Measurements from ENCODE around the gene SLC39A8. TPM values are rescaled to one million over a fixed set of nuclear protein-coding genes. Genes with fewer than 3 reads are reported as not detected.

The SLC39A8 gene
- polyA plus RNA-seq, 1 donor from 2014 or later: 0.53 TPM

DNA sequence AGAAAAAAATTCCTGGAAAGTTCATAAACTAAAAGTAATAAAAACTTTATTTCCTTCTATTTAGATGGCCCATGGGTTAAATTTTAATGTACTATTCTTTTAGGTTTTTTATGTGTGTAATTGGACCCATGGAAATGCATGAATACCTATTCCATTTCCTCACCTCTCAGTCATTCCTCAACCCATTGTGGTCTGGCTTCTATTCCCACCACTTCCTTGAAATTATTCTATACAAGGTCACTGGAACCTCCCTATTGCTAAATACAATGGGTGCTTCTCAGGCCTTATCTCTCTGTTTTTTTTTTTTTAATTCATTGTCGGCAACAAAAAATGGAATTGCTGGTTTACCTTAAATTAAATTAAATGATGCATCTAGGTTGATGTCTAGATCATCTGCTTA lies 17.2 kb downstream of the SLC39A8 start:
- Histone ChIP-seq H2AFZ (ENCODE audit: low read depth, low read length) (no peak overlapping the region), H3K36me3 (ENCODE audit: insufficient read depth, low read length) (no peaks in the 10 kb centered on the region), H3K27me3 (ENCODE audit: insufficient read depth, low read depth, low read length) (no peaks in the 10 kb centered on the region), H3K4me3 (ENCODE audit: low read length) (no peak overlapping the region), H3K9ac (ENCODE audit: low read length) (no peak overlapping the region), H3K27ac (ENCODE audit: low read length) (no peak overlapping the region), H3K79me2 (replicated peaks; ENCODE audit: insufficient read depth, low read length) (no peaks in the 10 kb centered on the region), H3F3A (ENCODE audit: insufficient read depth, low read length, poor library complexity, severe bottlenecking) (no peaks in the 10 kb centered on the region), H3K4me2 (ENCODE audit: low read length) (no peak overlapping the region), H3K9me2 (ENCODE audit: insufficient read depth, low read length) (no peaks in the 10 kb centered on the region), H3K9me3 (ENCODE audit: low read length) (no peaks in the 10 kb centered on the region), H4K20me1 (ENCODE audit: insufficient read depth) (no peaks in the 10 kb centered on the region)
- TF ChIP-seq RAD21 (conservative IDR thresholded peaks at IDR 0.05): no peak
- no peak for TF ChIP-seq REST (IDR thresholded peaks at IDR 0.05; ENCODE audit: borderline replicate concordance)
- no peak for TF ChIP-seq SMC3 (conservative IDR thresholded peaks at IDR 0.05; ENCODE audit: poor library complexity)
- TF ChIP-seq EZH2 (IDR thresholded peaks at IDR 0.05; ENCODE audit: borderline replicate concordance, insufficient read depth, low read length, poor library complexity, severe bottlenecking): no peak
- TF ChIP-seq TAF1 (IDR thresholded peaks at IDR 0.05; ENCODE audit: low read depth): no peak
- no peak for TF ChIP-seq POLR2AphosphoS5 (IDR thresholded peaks at IDR 0.05)

DNA sequence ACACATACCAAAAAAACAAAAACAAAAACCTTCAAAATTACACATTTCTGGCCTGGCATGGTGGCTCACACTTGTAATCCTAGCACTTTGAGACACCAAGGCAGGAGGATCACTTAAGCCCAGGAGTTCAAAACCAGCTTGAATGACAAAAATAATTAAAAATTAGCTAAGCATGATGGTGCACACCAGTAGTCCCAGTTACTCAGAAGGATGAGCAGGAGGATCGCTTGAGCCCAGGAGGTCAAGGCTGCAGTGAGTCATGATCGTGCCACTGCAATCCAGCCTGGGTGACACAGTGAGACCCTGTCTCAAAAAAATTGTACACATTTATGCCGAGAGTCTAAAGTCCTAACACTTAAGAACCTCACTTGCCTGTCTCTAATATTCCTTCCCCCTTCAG lies 18.3 kb downstream of the SLC39A8 start:
- no peak overlapping the region for H3K27ac ChIP-seq (ENCODE audit: low read length)
- no peaks in the 10 kb centered on the region for H3K36me3 ChIP-seq (ENCODE audit: insufficient read depth, low read length)
- no peak overlapping the region for H3K4me2 ChIP-seq (ENCODE audit: low read length)
- no peak overlapping the region for H3K9ac ChIP-seq (ENCODE audit: low read length)
- no peaks in the 10 kb centered on the region for H3K9me2 ChIP-seq (ENCODE audit: insufficient read depth, low read length)
- H3F3A ChIP-seq (ENCODE audit: insufficient read depth, low read length, poor library complexity, severe bottlenecking): no peaks in the 10 kb centered on the region
- H2AFZ ChIP-seq (ENCODE audit: low read depth, low read length): no peak overlapping the region
- H3K27me3 ChIP-seq (ENCODE audit: insufficient read depth, low read depth, low read length): no peaks in the 10 kb centered on the region
- H3K79me2 ChIP-seq (replicated peaks; ENCODE audit: insufficient read depth, low read length): no peaks in the 10 kb centered on the region
- H3K9me3 ChIP-seq (ENCODE audit: low read length): no peaks in the 10 kb centered on the region
- H4K20me1 ChIP-seq (ENCODE audit: insufficient read depth): no peaks in the 10 kb centered on the region
- no peak overlapping the region for H3K4me3 ChIP-seq (ENCODE audit: low read length)
- TF ChIP-seq POLR2AphosphoS5 (IDR thresholded peaks at IDR 0.05) (no peak), RAD21 (conservative IDR thresholded peaks at IDR 0.05) (no peak), SMC3 (conservative IDR thresholded peaks at IDR 0.05; ENCODE audit: poor library complexity) (no peak), EZH2 (IDR thresholded peaks at IDR 0.05; ENCODE audit: borderline replicate concordance, insufficient read depth, low read length, poor library complexity, severe bottlenecking) (no peak), CTCF (IDR thresholded peaks at IDR 0.05; ENCODE audit: poor library complexity, severe bottlenecking) (no peak), REST (IDR thresholded peaks at IDR 0.05; ENCODE audit: borderline replicate concordance) (no peak), TAF1 (IDR thresholded peaks at IDR 0.05; ENCODE audit: low read depth) (no peak), MXI1 (conservative IDR thresholded peaks at IDR 0.05; ENCODE audit: poor library complexity, severe bottlenecking) (no peak), EP300 (conservative IDR thresholded peaks at IDR 0.05; ENCODE audit: poor library complexity, severe bottlenecking) (no peak)

Data from neural cell (in vitro differentiated cells).